ENCODE measurements around the gene OXER1.
A peak's percentile ranks its signal among the peaks of the same experiment; 100 is the strongest.
"Not testable (repeated sequence)": the region's sequence is repeated elsewhere in the genome, so short reads cannot be mapped to it uniquely, and the experiment has no call there.

The OXER1 gene

GRCh38 chr2:42744545-42745082, 19.3 kb downstream of the OXER1 start:
- DNase-seq = no peak

DNA sequence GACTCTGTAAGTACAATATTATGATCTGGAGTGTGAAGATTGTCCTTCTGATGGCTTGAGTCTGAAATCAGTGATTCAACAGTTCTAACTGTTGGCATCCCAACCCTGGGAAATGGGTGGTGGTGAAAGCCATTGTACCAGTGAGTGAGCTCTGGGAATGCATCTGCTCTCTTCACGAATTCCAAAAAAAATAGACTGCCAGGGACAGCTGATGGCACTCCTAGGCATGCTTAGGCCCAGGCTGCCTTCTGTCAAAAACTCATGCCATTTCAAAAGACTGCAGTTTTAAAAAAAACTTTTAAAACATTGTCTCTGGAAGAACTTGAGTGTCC, 20.3 kb downstream of the OXER1 start:
- DNase-seq = no peak

GRCh38 chr2:42742740-42743658, 20.9 kb downstream of the OXER1 start:
- DNase-seq = no peak

DNA sequence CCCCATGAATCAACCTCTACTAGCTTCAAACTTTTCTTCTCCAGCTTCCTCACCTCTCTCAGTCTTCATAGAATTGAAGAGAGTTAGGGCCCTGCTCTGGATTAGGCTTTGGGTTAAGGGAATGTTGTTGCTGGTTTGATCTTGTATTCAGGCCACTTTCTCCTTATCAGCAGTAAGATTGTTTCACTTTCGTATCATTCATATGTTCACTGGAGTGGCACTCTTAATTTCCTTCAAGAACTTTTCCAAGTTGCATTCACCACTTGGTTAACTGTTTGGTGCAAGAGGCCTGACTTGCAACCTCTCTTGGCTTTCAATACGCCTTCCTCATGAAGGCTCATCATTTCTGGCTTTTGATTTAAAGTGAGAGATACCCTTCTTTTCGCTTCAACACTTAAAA, 22.8 kb downstream of the OXER1 start:
- no peak for DNase-seq

GRCh38 chr2:42736598-42737322, 27.2 kb downstream of the OXER1 start:
- DNase-seq = no peak

GRCh38 chr2:42733852-42734251, 30.1 kb downstream of the OXER1 start:
- no peak for DNase-seq

DNA sequence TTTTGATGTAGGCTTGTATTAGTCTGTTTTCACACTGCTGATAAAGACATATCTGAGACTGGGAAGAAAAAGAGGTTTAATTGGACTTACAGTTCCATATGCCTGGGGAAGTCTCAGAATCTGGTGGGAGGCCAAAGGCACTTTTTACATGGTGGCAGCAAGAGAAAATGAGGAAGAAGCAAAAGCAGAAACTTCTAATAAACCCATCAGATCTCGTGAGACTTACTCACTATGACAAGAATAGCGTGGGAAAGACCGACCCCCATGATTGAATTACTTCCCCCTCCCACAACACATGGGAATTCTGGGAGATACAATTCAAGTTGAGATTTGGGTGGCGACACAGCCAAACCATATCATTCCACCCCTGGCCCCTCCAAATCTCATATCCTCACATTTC, 32.6 kb downstream of the OXER1 start:
- not testable (repeated sequence) for DNase-seq

DNA sequence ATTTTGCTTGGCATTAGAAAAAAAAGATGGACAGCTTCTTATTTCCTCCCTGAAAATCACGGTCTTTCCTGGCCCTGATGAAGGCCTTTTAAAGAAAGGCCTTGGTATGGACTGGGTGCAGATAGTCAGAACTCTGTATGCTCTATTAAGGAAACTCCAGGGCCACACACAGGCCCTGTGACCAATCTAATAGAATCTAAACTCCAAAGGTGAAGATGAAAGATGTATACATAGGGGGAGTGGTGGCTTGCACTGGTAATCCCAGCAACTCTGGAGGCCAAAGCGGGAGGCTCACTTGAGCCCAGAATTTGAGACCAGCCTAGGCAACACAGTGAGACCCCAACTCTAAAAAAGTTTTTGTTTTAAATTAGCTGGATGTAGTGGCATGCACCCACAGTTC, 37.3 kb downstream of the OXER1 start:
- no peak for DNase-seq

DNA sequence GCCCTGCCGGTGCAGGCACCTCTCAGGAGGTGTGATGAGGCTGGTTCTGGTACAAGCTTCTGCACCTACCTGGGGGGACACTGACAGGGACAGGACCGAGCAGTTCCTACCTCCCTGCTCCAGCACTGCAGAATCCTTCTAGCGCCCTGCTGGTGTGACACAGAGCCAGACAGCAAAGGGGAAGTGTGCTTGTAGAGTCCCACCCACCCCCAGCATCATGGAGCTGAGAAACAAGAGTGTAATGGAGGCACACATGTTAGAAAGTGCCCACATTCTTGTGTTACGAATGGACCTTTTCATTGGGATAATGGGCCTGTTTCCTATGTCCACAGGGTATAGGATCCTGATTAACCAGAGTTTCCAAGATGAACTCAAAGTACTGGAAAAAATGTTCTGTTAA, 38.3 kb downstream of the OXER1 start:
- DNase-seq = peak; percentile 34

DNA sequence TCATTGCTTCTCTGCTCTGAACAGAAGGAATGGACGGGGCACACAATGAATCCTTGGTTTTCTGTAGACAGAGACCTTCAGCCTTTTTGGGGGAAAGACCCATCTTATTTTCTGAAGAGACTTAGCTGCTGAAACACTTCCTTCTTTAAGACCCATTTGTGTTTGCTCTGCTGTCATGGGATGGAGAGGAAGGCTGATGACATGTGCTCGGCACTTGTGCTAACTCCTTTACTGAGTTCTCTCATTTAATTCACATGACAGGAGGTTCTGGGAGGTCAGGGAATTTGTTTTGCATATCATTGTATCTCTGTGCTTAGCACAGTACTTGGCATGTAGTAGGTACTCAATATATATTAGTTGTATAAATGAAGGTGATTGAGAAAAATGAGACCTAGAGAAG, 39.0 kb downstream of the OXER1 start:
- DNase-seq = no peak

DNA sequence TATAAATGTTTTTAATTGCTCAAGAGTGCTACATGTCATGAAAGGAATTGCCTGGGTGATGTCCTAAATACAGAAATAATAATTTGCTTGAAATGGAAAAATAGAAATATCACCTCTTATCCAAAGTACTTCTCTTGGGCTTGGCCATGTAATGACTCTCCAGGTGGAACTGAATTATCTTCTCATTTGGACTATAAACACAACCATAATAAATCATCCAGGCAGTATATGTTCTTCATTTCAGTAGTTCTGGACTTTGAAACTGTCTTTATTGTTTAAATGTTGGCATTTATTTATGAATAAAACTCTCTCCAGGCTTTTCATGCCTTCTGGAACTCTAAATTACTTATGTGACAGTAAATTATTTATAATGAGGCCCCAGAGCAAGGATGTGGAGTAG, 40.5 kb downstream of the OXER1 start:
- no peak for DNase-seq

DNA sequence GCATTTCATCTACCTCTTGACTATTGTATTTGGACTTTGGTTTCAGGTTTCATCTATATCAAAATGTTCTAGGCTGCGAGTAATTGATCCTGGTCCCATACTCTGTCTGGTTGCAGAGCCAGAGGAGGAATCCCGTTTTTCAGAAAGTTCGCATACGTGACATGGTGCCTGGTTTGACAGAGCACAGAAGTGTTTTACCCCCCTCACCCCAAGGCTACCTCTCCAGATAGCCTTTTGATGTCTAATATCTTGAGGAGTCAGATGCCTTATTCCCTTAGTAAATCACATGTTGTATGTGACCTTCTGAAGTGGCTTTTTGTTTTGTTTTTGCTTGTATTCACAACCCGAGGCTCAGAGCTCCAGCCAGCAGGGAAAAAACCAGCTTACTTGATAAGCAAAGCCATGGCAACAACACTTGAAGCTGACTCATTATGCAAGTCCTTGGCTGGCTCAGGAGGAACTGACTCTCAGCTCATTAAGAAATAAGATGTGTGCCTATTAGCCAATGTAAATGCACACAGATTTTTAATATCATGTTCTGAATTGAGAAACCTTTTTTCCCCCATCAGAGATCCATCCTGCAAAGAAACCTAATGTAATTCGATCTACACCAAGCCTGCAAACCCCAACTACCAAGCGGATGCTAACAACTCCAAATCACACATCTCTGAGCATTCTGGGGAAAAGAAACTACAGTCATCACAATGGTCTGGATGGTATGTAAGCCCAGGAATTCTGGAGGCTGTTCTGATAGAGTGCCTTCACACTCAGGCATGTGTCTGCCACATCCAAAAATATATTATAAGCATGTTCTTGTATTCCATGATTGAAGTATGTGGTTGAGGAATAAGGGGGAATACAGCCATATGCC, 41.4 kb downstream of the OXER1 start:
- peak; percentile 96 for DNase-seq

GRCh38 chr2:42721898-42722297, 42.0 kb downstream of the OXER1 start:
- no peak for DNase-seq

- no peak for DNase-seq
Measured at GRCh38 chr2:42714686-42715085, 49.2 kb downstream of the OXER1 start.

DNA sequence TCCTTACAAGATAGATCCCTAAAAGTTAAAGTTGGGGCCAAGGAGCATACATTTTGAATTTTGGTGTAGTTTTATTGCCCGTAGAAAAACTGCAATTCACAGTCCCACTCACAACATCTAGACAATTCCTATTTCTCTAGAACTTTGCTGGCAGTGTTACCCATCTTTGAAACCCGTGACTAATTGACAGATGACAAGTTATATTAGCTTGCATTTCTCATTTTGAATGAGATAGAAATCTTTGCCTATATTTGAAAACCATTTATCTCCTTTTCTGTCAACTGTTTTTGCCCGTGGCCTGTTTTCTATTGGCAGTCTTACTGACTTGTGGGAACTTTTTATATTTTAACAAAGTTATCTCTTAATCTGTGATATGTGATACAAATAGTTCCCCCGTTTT, 50.0 kb downstream of the OXER1 start:
- no peak for DNase-seq

GRCh38 chr2:42712934-42713333, 51.0 kb downstream of the OXER1 start:
- DNase-seq = no peak

Data from MV-4-11 (cell line).